ENCODE data around the gene WNK4.
A peak's percentile ranks its signal among the peaks of the same experiment; 100 is the strongest.

Gene WNK4

DNA sequence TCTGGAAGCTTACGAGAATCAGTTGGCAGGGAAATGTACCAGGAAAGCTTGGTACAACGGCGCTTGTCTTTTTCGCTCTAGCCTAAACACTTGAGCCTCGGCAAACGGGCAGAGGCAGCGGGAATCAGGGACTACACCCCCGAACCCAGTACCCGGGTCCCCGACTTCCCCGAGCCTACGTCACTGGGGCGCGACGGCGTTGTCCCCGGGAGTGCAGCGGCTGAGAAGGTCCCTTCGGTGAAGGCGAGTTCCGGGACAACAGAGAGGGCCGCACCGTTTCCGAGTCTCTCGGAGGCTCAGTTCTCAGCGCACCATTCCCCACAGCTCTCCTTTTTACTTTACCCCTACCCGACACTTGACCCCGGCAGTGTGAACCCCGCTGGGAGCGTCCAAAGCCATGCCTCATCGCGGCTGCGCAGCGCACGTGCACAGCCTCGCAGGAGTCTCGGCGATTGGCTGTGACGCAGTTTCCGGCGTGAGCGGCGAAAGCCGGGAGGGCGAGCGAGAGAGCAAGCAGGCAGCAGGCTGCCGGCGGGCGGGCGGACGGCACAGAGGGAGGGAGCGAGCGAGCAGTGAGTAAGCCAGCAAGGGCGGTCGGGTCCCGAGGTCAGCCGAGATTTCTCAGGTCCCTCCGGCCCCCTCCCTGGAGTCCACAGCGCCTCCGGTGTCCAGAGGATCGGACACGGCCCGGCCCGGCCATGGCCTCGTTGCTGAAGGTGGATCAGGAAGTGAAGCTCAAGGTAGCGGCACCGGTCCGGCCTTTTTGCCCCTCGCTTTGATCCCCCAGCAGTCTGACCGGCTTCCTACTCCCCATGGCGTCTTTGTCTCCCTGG lies 52.7 kb downstream of the WNK4 start, which contains the start of gene PSME3:
TSS of gene PSME3 (plus strand) at position 464 of the 833 bp plus-strand sequence. CDS start at position 699, 235 bp downstream.
- H3K27me3 ChIP-seq (ENCODE audit: control insufficient read depth in 2 of 2, insufficient read depth in 2 of 2, low read length in 2 of 2), result no peaks in the 10 kb centered on the region
- no peaks in the 10 kb centered on the region for H3K9me3 ChIP-seq (ENCODE audit: control insufficient read depth in 2 of 2, low read length in 2 of 2)
- H3K27ac ChIP-seq (ENCODE audit: low read depth in 2 of 2, low read length in 2 of 2), result peak within 1 kb of the TSS; percentile 69 to 87
- peak within 1 kb of the TSS; percentile 93 to 99 for H3K4me3 ChIP-seq (ENCODE audit: low read length in 2 of 2)
- H3K36me3 ChIP-seq (ENCODE audit: control insufficient read depth in 2 of 2, insufficient read depth in 2 of 2, low read length in 2 of 2), result peaks cover 13 to 19% of the 10 kb centered on the region in 2 donors
- H3K9ac ChIP-seq (ENCODE audit: low read depth in 1 of 2, low read length in 2 of 2), result peak within 1 kb of the TSS; percentile 93 to 94
- H3K4me1 ChIP-seq (ENCODE audit: control insufficient read depth in 2 of 2, insufficient read depth in 2 of 2, low read length in 2 of 2), result peaks cover 11 to 16% of the 10 kb centered on the region in 2 donors

DNA sequence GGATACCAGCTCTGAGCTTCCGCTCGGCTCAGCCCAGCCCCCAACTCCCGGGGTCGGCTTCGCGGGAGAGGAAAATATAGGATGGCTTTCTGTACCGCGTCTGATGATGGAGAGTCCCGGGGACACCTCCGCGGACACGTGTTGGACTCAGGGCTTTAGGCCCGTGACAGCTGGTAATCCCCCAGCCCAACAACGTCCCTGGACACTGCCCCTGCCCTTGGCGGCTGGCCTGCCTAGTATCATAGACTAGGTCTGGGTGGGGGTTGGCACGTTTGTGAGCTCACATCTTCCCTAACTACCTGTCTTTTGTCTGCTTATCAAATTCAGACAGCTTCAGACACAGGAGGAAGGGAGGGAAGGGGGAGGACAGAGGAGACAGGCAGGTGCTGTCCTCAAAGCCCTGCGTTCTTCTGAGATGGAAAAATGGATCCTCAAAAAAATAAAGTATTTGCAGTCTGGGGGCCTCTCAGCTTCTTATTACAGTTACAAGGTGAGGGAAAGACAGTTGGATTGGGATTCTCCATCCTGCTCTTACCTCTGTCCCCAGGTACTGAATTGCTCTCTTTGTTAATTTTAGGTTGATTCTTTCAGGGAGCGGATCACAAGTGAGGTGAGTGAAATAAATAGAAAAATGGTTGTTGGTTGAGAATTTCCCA lies 53.5 kb downstream of the WNK4 start:
- Histone ChIP-seq H3K9ac (ENCODE audit: low read depth in 1 of 2, low read length in 2 of 2) (peak overlapping the region; percentile 93 to 94), H3K36me3 (ENCODE audit: control insufficient read depth in 2 of 2, insufficient read depth in 2 of 2, low read length in 2 of 2) (peaks cover 19 to 26% of the 10 kb centered on the region in 2 donors), H3K4me3 (ENCODE audit: low read length in 2 of 2) (peak overlapping the region; percentile 93 to 99), H3K9me3 (ENCODE audit: control insufficient read depth in 2 of 2, low read length in 2 of 2) (no peaks in the 10 kb centered on the region), H3K27ac (ENCODE audit: low read depth in 2 of 2, low read length in 2 of 2) (peak overlapping the region; percentile 69 to 87), H3K27me3 (ENCODE audit: control insufficient read depth in 2 of 2, insufficient read depth in 2 of 2, low read length in 2 of 2) (no peaks in the 10 kb centered on the region), H3K4me1 (ENCODE audit: control insufficient read depth in 2 of 2, insufficient read depth in 2 of 2, low read length in 2 of 2) (peaks cover 11 to 16% of the 10 kb centered on the region in 2 donors)

DNA sequence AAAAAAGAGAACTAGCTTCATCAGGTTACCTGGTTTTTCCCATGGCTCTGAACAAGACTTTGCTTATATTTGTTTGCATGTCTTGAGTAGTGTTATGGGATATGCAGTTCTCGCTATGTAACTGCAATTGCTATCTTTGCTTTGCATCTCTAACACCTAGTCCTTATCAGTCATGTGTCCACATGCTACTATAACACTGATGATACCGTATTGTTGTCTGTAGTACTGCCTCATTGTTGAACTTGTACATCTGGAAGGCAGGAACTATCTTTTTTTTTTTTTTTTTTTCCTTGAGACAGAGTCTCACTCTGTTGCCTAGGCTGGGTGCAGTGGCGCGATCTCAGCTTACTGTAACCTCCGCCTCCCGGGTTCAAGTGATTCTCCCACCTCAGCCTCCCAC lies 55.3 kb downstream of the WNK4 start:
- Histone ChIP-seq H3K27ac (ENCODE audit: low read depth in 2 of 2, low read length in 2 of 2) (no peak overlapping the region), H3K9ac (ENCODE audit: low read depth in 1 of 2, low read length in 2 of 2) (no peak overlapping the region), H3K4me3 (ENCODE audit: low read length in 2 of 2) (no peak overlapping the region), H3K27me3 (ENCODE audit: control insufficient read depth in 2 of 2, insufficient read depth in 2 of 2, low read length in 2 of 2) (no peaks in the 10 kb centered on the region), H3K4me1 (ENCODE audit: control insufficient read depth in 2 of 2, insufficient read depth in 2 of 2, low read length in 2 of 2) (peaks cover 11 to 16% of the 10 kb centered on the region in 2 donors), H3K9me3 (ENCODE audit: control insufficient read depth in 2 of 2, low read length in 2 of 2) (no peaks in the 10 kb centered on the region), H3K36me3 (ENCODE audit: control insufficient read depth in 2 of 2, insufficient read depth in 2 of 2, low read length in 2 of 2) (peaks cover 24 to 34% of the 10 kb centered on the region in 2 donors)

DNA sequence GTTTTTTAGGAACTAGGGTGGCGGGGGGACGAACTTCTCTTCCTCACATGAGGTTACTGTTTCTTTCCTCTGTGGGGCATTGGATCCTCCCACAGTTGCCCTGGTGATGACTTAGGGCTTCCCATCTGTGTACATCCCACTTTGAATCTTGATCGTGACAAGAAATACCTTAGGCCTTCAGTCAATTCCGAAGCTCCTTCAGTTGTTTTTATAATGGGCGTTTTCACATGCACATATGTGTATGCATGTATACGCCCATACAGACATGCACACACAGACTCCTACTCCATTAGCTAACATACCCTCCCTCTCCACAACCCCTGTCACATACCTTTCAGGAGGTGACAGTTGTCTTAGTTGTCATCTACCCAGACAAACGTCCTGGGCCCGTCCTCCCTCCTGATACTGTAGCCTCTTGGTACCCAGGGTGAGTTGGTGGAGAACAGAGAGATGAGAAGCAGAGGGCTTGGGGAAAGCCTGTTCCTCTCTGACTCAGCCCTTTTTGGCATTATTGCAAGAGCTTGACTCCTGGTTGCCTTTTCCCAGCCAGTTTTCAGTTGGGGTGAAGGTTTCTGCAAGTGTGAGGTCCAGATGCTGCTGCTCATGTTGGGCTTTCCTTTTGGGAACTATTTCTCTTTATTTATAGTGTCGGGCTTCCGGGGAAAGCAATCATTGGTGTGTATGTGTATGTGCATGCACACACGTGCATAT lies 61.7 kb downstream of the WNK4 start:
- Histone ChIP-seq H3K9me3 (ENCODE audit: control insufficient read depth in 2 of 2, low read length in 2 of 2) (no peaks in the 10 kb centered on the region), H3K27me3 (ENCODE audit: control insufficient read depth in 2 of 2, insufficient read depth in 2 of 2, low read length in 2 of 2) (no peaks in the 10 kb centered on the region), H3K36me3 (ENCODE audit: control insufficient read depth in 2 of 2, insufficient read depth in 2 of 2, low read length in 2 of 2) (peaks cover 62 to 63% of the 10 kb centered on the region in 2 donors), H3K27ac (ENCODE audit: low read depth in 2 of 2, low read length in 2 of 2) (no peak overlapping the region), H3K4me1 (ENCODE audit: control insufficient read depth in 2 of 2, insufficient read depth in 2 of 2, low read length in 2 of 2) (no peaks in the 10 kb centered on the region), H3K9ac (ENCODE audit: low read depth in 1 of 2, low read length in 2 of 2) (no peak overlapping the region), H3K4me3 (ENCODE audit: low read length in 2 of 2) (no peak overlapping the region)

DNA sequence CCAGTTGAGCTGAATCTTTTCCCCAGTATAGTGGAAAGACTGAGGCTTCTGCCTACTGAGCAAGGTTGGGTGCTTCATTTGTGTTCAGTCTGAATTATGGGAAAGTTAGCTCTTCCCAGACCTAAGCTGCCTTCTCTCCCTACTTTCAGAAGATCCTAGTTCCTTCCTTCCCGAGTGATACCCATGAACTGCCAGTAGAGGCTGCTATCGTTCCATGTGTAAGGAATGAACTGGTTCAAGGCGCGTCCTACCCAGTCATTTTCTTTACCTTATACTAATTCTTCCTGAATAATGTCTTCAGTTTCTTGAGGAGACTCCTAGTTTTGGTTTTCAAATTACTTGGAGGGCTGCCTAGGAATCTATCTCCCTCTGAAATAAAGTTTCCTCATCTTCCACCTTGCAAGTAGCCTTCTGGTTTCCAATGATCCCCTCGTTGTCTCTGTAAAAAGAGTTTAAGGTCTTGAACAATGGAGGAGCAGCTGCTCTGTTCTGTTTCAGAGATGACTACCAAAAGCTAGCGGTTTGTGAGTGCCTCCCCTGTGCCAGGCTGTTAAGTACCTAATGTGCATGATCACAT lies 63.0 kb downstream of the WNK4 start:
- Histone ChIP-seq H3K4me1 (ENCODE audit: control insufficient read depth in 2 of 2, insufficient read depth in 2 of 2, low read length in 2 of 2) (no peaks in the 10 kb centered on the region), H3K36me3 (ENCODE audit: control insufficient read depth in 2 of 2, insufficient read depth in 2 of 2, low read length in 2 of 2) (peaks cover 52% of the 10 kb centered on the region in 2 donors), H3K9ac (ENCODE audit: low read depth in 1 of 2, low read length in 2 of 2) (no peak overlapping the region)

DNA sequence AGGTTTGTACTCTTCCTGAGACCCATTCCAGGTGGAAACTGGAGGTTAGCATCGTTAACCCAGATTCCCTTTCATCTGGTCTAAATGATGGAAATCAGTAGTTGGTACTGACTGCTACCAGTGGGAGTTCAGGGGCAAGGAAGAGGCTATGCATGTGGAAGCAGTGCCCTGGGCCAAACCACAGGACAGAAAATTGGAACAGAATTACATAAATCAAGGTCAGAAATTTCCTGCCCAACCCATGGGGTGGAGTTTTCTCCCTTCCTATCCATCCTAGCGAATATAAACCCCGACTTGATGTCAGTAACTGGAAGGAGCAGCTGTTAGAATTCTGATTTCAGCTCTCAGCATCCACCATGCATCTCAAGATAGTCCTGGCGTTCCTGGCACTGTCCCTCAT lies 63.9 kb downstream of the WNK4 start, which contains the start of gene AOC2:
TSS of gene AOC2 (plus strand) at position 310 of the 400 bp plus-strand sequence. CDS start at position 357, 47 bp downstream.
- Histone ChIP-seq H3K27ac (ENCODE audit: low read depth in 2 of 2, low read length in 2 of 2) (no peak within 1 kb of the TSS), H3K36me3 (ENCODE audit: control insufficient read depth in 2 of 2, insufficient read depth in 2 of 2, low read length in 2 of 2) (peaks cover 44 to 45% of the 10 kb centered on the region in 2 donors), H3K9me3 (ENCODE audit: control insufficient read depth in 2 of 2, low read length in 2 of 2) (no peaks in the 10 kb centered on the region), H3K9ac (ENCODE audit: low read depth in 1 of 2, low read length in 2 of 2) (no peak within 1 kb of the TSS), H3K4me3 (ENCODE audit: low read length in 2 of 2) (no peak within 1 kb of the TSS), H3K4me1 (ENCODE audit: control insufficient read depth in 2 of 2, insufficient read depth in 2 of 2, low read length in 2 of 2) (peaks cover 0 to 2% of the 10 kb centered on the region in 2 donors), H3K27me3 (ENCODE audit: control insufficient read depth in 2 of 2, insufficient read depth in 2 of 2, low read length in 2 of 2) (no peaks in the 10 kb centered on the region)

More for the DNA sequence above, 63.0 kb downstream of the WNK4 start:
- Histone ChIP-seq H3K4me3 (ENCODE audit: low read length in 2 of 2) (no peak overlapping the region), H3K27me3 (ENCODE audit: control insufficient read depth in 2 of 2, insufficient read depth in 2 of 2, low read length in 2 of 2) (no peaks in the 10 kb centered on the region), H3K9me3 (ENCODE audit: control insufficient read depth in 2 of 2, low read length in 2 of 2) (no peaks in the 10 kb centered on the region), H3K27ac (ENCODE audit: low read depth in 2 of 2, low read length in 2 of 2) (no peak overlapping the region)

DNA sequence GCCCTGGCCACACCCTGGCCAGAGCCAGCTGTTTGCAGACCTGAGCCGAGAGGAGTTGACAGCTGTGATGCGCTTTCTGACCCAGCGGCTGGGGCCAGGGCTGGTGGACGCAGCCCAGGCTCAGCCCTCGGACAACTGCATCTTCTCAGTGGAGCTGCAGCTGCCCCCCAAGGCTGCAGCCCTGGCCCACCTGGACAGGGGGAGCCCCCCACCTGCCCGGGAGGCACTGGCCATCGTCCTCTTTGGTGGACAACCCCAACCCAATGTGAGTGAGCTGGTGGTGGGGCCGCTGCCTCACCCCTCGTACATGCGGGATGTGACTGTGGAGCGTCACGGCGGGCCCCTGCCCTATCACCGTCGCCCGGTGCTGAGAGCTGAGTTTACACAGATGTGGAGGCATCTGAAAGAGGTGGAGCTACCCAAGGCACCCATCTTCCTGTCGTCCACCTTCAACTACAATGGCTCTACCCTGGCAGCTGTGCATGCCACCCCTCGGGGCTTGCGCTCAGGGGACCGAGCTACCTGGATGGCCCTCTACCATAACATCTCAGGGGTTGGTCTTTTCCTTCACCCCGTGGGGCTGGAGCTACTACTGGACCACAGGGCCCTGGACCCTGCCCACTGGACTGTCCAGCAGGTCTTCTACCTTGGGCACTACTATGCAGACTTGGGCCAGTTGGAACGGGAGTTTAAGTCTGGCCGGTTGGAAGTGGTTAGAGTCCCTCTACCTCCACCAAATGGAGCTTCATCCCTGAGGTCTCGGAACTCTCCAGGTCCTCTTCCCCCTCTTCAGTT lies 64.5 kb downstream of the WNK4 start:
- Histone ChIP-seq H3K4me1 (ENCODE audit: control insufficient read depth in 2 of 2, insufficient read depth in 2 of 2, low read length in 2 of 2) (peaks cover 0 to 2% of the 10 kb centered on the region in 2 donors), H3K9me3 (ENCODE audit: control insufficient read depth in 2 of 2, low read length in 2 of 2) (no peaks in the 10 kb centered on the region), H3K4me3 (ENCODE audit: low read length in 2 of 2) (no peak overlapping the region), H3K27ac (ENCODE audit: low read depth in 2 of 2, low read length in 2 of 2) (no peak overlapping the region), H3K36me3 (ENCODE audit: control insufficient read depth in 2 of 2, insufficient read depth in 2 of 2, low read length in 2 of 2) (peaks cover 40 to 42% of the 10 kb centered on the region in 2 donors), H3K9ac (ENCODE audit: low read depth in 1 of 2, low read length in 2 of 2) (no peak overlapping the region), H3K27me3 (ENCODE audit: control insufficient read depth in 2 of 2, insufficient read depth in 2 of 2, low read length in 2 of 2) (peaks cover 0 to 2% of the 10 kb centered on the region in 2 donors)

DNA sequence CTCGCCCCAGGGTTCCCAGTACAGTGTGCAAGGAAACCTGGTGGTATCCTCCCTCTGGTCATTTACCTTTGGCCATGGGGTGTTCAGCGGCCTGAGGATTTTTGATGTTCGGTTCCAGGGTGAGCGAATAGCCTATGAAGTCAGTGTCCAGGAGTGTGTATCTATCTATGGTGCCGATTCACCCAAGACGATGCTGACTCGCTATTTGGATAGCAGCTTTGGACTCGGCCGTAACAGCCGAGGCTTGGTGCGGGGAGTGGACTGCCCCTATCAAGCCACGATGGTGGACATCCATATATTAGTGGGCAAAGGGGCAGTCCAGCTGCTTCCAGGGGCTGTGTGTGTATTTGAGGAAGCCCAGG lies 65.1 kb downstream of the WNK4 start:
- peaks cover 0 to 2% of the 10 kb centered on the region in 2 donors for H3K4me1 ChIP-seq (ENCODE audit: control insufficient read depth in 2 of 2, insufficient read depth in 2 of 2, low read length in 2 of 2)
- no peak overlapping the region for H3K9ac ChIP-seq (ENCODE audit: low read depth in 1 of 2, low read length in 2 of 2)
- peaks cover 40 to 42% of the 10 kb centered on the region in 2 donors for H3K36me3 ChIP-seq (ENCODE audit: control insufficient read depth in 2 of 2, insufficient read depth in 2 of 2, low read length in 2 of 2)
- H3K27me3 ChIP-seq (ENCODE audit: control insufficient read depth in 2 of 2, insufficient read depth in 2 of 2, low read length in 2 of 2), result peaks cover 0 to 4% of the 10 kb centered on the region in 2 donors
- no peak overlapping the region for H3K27ac ChIP-seq (ENCODE audit: low read depth in 2 of 2, low read length in 2 of 2)
- H3K9me3 ChIP-seq (ENCODE audit: control insufficient read depth in 2 of 2, low read length in 2 of 2), result no peaks in the 10 kb centered on the region
- no peak overlapping the region for H3K4me3 ChIP-seq (ENCODE audit: low read length in 2 of 2)

DNA sequence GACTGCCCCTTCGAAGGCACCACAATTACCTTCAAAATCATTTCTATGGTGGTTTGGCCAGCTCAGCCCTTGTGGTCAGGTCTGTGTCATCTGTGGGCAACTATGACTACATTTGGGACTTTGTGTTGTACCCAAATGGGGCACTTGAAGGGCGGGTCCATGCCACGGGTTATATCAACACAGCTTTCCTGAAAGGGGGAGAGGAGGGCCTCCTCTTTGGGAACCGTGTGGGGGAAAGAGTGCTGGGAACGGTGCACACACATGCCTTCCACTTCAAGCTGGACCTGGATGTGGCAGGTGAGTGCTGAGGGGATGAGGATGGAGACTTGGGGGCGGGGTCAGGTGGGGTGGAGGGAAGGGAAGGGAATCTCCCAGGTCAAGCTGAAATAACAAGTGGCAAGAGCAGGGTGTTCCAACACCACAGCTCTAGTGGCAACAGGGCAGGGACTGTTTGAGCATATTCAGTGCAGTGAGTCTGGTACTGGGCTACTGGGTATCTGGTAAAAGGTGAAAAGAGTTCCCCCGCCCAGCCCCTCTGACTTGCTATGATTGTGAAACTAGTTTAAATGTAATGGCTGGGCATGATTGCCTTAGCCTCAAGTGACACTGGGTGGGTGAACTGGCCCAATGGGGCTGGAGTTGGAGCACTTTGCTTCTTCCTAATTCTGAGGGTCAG lies 65.6 kb downstream of the WNK4 start:
- H3K9ac ChIP-seq (ENCODE audit: low read depth in 1 of 2, low read length in 2 of 2), result no peak overlapping the region
- H3K36me3 ChIP-seq (ENCODE audit: control insufficient read depth in 2 of 2, insufficient read depth in 2 of 2, low read length in 2 of 2), result peaks cover 39 to 42% of the 10 kb centered on the region in 2 donors
- H3K4me3 ChIP-seq (ENCODE audit: low read length in 2 of 2), result no peak overlapping the region
- H3K4me1 ChIP-seq (ENCODE audit: control insufficient read depth in 2 of 2, insufficient read depth in 2 of 2, low read length in 2 of 2), result peaks cover 0 to 2% of the 10 kb centered on the region in 2 donors
- peaks cover 0 to 4% of the 10 kb centered on the region in 2 donors for H3K27me3 ChIP-seq (ENCODE audit: control insufficient read depth in 2 of 2, insufficient read depth in 2 of 2, low read length in 2 of 2)
- no peak overlapping the region for H3K27ac ChIP-seq (ENCODE audit: low read depth in 2 of 2, low read length in 2 of 2)
- H3K9me3 ChIP-seq (ENCODE audit: control insufficient read depth in 2 of 2, low read length in 2 of 2), result no peaks in the 10 kb centered on the region

Data from mucosa of rectum (tissue), 2 donors.